ENCODE data around the gene UPF3A. TPM values are rescaled to one million over a fixed set of nuclear protein-coding genes. Genes with fewer than 3 reads are reported as not detected.
A peak's percentile ranks its signal among the peaks of the same experiment; 100 is the strongest.

UPF3A gene
- total and polyA plus RNA-seq, 9 of the 15 experiments (the other 6 are each of a cell fraction or from before 2014, with no cell fraction given) = 15.6 to 76.5 (median 40.9) TPM

DNA sequence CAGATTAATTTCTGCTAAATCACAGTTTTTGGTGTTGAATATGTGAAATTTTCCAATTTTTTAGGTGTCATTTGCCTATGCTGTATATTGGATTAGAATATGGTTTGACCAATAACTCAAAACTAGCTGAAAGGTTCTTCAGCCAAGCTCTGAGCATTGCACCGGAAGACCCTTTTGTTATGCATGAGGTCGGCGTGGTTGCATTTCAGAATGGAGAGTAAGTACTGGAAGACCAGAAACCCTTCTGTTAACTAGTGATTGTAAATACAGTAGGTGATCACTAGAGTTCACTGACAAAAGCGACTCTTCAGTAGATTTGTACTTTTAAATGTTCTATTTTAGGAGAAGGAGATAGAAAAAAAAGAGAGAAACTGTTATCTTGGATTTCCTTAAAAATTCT is 24.4 kb upstream of the UPF3A start (continued):
- TF ChIP-seq, protein P1, sequence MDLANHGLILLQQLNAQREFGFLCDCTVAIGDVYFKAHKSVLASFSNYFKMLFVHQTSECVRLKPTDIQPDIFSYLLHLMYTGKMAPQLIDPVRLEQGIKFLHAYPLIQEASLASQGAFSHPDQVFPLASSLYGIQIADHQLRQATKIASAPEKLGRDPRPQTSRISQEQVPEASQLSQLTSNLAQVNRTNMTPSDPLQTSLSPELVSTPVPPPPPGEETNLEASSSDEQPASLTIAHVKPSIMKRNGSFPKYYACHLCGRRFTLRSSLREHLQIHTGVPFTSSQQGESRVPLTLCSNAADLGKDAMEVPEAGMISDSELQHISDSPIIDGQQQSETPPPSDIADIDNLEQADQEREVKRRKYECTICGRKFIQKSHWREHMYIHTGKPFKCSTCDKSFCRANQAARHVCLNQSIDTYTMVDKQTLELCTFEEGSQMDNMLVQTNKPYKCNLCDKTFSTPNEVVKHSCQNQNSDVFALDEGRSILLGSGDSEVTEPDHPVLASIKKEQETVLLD (IDR thresholded peaks at IDR 0.05) = no peak
- TF ChIP-seq THRAP3 (IDR thresholded peaks at IDR 0.05; ENCODE audit: borderline replicate concordance) (no peak), PHB (CRISPR knock-in tag; IDR thresholded peaks at IDR 0.05) (no peak)

- BruUV-seq (replicated peaks) = no TSS peak
- Histone ChIP-seq H3K79me2 (ENCODE audit: control insufficient read depth, insufficient read depth, low read length) (no peaks in the 10 kb centered on the region), H3K27me3 (ENCODE audit: control insufficient read depth in 2 of 2, insufficient read depth in 2 of 2, low read length in 2 of 2) (no peaks in the 10 kb centered on the region), H3K9me1 (ENCODE audit: control insufficient read depth, insufficient read depth, low read length) (no peaks in the 10 kb centered on the region), H3K36me3 (ENCODE audit: control insufficient read depth, insufficient read depth, low read length) (peaks cover 95% of the 10 kb centered on the region), H3K4me3 (no peak overlapping the region), H3K9ac (ENCODE audit: insufficient read depth in 1 of 2, low read depth in 2 of 2, low read length in 2 of 2) (no peak overlapping the region), H3K9me3 (replicated peaks; ENCODE audit: control insufficient read depth, insufficient read depth, low read depth, low read length) (no peaks in the 10 kb centered on the region), H3K4me1 (replicated peaks in 1 of 2; ENCODE audit: control insufficient read depth in 2 of 2, insufficient read depth in 2 of 2, low read length in 2 of 2) (no peaks in the 10 kb centered on the region), H3K27ac (ENCODE audit: extremely low read depth, low read depth, low read length) (no peak overlapping the region), H2AFZ (ENCODE audit: low read depth, low read length) (no peak overlapping the region), H4K20me1 (replicated peaks; ENCODE audit: control insufficient read depth, insufficient read depth, low read length) (no peaks in the 10 kb centered on the region), H3K4me2 (ENCODE audit: insufficient read depth, low read length) (no peak overlapping the region)
- FAIRE-seq (no peak), ATAC-seq (no peak), DNase-seq (ENCODE audit: extremely low read depth in 1 of 4, low spot score in 3 of 4) (no peak)
- CTCF ChIA-PET (ENCODE audit: low intra/inter-chr PET ratio) = no interaction called here
- intact Hi-C loops (cut with micrococcal nuclease) = no loop called here
- 97% methylated on average over 6 of the region's 8 CpGs for WGBS (ENCODE audit: insufficient coverage, low coverage, missing lambda C conversion rate)
- POLR2A ChIA-PET = no interaction called here
- in situ Hi-C loops (cut with MboI) = no loop called here
- no peak for TF ChIP-seq RBBP5 (IDR thresholded peaks at IDR 0.05; ENCODE audit: borderline replicate concordance, insufficient read depth, low read length, poor library complexity, severe bottlenecking)
- TF ChIP-seq ZNF764 (CRISPR knock-in tag; IDR thresholded peaks at IDR 0.05; ENCODE audit: low read depth) = no peak
- no peak for TF ChIP-seq CTCF (IDR thresholded peaks at IDR 0.05 in 2 of 3, conservative IDR thresholded peaks at IDR 0.05 in 1 of 3; ENCODE audit: insufficient read depth in 2 of 3, low read depth in 1 of 3, low read length in 3 of 3)
- 0 out of 2 replicates have a peak, but pooled peaks have one; percentile 13 for TF ChIP-seq ZNF316 (IDR thresholded peaks at IDR 0.05)
Observed at GRCh38 chr13:114258589-114258988, 22.8 kb upstream of the UPF3A start.

Data from K562 (cell line).